ENCODE results near the gene HMCN2.

HMCN2 gene

DNA sequence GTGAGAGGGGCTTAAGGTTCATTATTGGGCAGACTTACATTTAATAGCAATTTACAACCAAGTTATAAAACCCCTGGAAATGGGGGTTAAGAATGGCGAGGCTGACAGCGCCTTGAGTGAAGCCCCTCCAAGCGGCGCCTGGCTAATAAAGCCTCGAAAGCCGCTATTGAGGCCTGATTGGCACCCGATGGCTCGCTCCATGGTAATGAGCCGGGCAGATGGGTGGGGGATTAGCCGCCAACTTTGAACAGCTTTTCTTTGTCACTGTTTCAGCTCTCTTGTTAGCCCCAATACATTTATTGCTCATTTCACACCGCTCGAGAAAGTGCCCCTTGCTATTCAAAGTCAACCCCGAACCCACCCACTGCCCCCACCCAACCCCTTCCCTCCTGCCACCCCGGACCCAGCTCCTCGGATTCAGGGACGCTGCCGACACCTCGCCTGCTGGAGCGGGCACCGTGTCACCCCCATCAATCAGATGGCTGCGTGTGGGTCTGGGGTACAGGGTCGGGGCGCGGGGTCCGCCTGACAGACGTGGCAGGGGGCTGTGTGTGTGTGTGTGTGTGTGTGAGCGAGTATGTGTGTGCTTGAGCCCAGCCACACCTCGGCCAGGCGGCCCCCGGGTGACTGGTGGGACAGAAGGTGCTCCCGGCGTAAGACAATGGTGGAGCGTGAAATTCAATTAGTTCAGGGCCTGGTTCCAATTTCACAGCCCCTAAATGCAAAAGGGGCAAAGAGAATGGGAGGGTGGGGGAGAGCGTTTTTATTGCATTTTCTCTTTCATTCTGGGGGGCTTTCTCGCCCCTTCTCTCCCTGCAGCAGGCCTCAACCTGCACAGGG is 213.4 kb downstream of the HMCN2 start:
- no peak for DNase-seq

DNA sequence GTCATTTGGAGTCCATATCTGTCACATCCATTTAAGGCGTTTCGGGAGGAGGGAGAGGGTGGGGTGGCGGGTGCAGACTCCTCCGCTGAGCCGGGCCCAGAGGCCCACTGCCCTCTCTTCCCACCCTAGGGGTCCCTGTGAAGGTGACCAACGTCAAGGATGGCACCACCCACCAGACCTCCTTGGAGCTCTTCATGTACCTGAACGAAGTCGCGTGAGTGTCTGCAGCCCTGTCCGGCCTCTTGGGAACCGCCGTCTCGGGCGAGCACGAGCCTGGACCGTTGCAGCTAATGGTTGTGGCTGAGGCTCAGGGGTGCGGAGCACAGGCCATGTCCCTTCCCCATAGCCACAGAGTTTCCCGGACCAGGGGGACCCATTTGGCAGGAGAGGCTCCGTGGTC is 214.0 kb downstream of the HMCN2 start:
- no peak for DNase-seq

DNA sequence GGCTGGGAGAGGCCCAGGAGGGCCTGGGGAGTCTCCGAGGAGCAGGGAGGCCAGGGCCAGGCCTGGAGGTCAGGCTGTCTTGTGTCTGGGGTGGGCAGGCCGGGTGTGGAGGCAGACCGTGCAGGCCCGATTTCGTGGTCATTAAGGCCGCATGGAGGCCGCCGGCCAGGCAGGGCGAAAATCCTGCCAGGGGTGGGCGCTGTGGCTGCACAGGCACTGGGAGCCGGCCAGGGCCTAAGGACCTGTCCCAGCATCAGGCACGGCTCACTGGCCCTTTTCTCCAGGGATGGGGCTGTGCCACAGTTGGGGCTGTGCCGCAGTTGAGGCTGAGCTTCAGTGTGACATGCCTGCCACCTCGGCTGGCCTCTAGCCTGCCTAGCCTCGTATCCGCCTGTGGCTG is 215.1 kb downstream of the HMCN2 start:
- DNase-seq, result no peak

DNA sequence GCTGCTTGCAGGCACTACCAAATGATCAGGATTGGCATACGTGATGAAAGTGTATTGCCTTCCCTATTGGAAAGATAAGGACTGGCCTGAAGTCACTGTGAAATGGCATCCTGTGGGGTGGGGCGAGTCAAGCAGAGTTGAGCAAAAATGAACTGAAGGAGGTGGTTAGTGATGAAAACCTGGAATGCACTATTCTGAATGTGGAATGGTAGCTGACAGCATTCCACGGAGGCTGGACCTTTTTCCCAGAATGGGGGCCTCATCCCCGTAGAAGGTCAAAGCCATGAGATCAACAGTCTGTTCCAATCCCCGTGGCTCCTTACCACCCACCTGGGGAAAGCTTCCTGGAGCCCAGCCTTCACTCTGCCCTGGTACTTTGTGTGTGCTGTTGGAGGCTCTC is 216.9 kb downstream of the HMCN2 start:
- DNase-seq, result no peak

DNA sequence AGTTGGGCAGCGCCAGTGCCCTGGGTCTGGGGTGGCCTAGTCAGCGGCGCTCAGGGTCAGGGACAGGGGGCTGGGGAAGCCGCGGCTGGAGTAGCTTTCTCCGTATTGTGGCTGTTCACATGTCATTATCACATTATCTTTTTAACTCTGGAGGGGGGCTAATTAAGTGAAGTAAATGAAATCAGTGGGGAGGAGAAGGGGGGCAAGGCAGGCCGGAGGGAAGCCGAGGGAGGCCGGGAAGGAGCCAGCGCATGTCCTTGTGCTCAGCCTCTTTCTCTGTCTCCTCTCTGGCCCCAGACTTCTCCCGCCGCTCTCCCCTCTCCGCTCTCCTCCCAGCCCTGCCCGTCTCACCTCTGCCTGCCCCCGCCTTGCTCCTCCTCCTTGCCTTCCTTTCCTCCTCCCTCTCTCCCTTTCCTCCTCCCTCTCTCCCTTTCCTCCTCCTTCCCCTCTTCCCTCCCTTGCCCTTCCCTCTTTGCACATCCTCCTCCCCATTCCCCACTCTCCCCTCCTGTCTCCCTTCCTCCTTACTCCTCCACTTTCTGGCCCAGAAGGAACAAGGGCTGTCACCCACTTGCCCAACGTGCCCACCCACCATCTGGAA is 217.9 kb downstream of the HMCN2 start:
- no peak for DNase-seq

Data from CD4-positive, alpha-beta T cell treated with Interleukin-17A for 1 hour (primary cell).